Activated T-cell treated with anti-CD3 and anti-CD28 coated beads, Interleukin-2, amount 50 U/mL, for 48 hours (primary cell): ENCODE data around the gene PGC.

Experiments used
- DNase-seq, 2 experiments: peaks; one replicate each; pipeline ENCODE4 v3.0.0-alpha.2; 2020

Gene PGC

DNA sequence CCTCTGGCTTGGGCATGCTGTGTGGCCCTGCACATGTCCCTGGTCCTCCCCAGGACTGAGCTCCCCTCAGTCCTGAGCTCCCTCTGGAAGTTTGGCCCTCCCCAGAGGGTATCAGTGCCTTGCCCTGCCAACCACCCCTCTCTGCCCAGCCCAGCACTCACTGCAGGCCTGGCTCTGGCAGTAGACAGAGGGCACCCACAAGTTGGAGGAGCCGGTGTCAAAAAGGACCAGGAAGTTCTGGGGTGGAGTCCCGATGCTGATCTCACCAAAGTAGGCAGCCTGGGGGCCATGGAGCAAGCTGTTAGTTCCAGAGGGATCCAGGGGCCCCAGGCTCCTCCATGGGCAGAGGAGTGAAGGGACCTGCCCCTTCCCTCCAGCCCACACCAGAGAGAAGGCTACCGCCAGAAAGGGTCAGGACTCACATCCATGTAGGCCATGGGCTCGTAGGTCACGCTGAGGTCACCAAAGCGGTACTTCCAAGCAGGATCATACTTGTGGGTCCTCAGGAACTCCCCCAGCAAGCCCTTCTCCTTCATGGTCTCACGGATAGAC, 2.9 kb downstream of the PGC start:
- no peak for DNase-seq

DNA sequence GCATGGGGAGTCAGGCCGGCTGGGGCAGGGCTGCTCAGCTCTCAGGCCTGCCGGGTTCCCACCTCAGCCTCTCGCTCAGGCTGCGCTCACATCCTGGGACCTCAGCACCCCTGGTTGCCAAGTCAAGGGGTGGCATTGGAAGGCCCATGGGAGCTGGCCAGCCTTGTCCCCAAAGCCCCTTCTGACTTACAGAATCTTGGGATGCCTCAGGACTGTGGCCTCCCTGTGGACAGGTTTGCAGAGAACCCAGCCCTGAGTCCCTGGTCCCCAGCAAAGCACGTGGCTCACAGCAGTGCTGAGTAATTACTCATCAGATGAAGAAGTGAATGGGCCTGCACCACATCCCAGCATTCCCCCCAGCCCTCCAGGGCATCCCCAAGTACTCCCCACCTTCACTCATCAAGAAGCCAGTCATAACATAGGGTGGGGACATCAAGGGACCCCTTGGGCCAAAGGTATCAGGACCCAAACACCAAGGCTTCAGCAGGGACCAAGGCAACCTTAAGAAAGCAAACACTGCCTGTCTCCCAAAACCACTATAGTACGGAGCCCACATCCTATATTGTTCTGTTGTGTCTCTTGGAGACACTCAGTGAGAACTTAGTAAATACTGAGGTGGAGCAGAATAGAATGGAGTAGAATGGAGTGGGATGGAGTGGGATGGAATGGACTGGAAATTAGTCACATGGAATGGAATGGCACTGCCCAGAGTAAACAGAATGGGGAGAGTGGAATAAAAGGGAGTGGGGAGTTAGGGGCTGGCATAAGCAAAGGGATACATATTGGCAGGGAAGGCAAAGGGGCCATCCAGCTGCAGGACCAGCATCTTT, 3.6 kb downstream of the PGC start:
- DNase-seq: no peak

DNA sequence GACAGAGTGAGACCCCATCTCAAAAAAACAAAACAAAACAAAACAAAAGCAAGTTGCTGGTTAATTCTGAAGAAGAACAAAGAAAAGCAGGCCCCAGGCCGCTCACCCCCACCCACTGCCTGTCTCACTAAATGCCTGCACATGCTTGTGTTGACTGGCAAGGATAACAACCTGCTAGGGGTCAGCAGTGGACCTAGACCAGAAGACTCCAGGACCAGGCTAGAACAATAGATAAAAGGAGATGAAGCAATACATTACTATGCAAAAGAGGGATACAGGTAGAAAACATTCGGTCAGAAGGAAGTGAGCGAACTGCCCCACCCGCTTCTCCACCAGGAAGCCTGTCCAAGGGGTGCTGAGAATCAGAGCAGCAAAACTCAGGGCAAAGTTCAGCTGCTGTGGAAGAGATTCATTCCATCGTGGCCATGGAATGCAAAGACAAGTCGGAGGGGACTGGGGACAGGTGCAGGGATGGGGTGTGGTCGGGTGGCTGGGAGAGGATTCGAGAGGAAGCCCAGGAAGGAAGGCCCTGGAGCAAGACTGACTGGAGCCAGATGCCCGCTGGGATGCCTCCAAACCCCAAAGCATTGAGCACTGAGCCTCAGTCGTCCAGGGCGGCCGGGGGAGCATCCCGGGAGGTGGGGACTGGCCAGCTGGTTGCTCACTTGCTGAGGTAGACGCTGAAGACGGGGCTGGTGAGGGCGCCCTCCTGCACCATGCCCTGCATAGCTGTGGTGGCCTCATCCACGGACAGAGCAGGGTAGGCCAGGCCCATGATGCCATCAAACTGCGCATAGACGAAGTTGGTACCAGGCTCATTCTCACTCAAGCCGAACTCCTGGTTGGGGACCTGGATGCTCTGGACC, 5.3 kb downstream of the PGC start:
- DNase-seq: no peak

DNA sequence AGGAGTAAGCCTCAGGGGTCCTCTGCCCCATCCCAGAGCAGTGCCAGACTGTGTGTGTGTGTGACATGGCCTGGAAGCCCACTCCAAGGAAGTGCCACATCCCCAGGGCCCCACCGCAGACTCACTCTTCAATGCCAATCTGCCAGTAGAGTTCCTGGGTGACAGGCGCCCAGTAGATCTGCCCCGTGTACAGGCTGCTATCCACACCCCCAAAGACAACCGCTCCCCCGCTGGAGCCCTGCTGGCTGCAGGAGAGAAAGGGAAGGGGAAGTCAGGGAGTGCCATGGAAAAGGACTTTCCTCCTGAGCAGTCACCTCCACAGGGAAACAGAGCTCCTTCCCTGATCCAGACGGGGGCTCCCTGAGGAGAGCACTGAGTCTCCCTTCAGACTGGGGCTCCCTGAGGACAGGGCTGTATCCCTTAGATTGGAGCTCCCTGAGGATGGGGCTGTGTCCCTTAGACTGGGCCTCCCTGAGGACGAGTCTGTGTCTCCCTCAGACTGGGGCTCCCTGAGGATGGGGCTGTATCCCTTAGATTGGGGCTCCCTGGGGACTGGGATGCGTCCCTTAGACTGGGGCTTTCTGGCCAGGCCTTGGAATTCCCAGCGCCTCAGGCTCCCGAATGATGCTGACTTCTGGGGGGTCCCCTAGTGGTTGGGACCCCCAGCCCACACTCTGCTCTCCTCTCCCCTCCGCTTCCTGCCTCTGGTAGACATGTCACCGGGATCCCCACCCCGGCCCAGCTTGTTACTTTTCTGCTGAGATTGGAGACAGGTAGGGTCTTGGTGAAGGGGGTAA, 6.6 kb downstream of the PGC start:
- no peak for DNase-seq

DNA sequence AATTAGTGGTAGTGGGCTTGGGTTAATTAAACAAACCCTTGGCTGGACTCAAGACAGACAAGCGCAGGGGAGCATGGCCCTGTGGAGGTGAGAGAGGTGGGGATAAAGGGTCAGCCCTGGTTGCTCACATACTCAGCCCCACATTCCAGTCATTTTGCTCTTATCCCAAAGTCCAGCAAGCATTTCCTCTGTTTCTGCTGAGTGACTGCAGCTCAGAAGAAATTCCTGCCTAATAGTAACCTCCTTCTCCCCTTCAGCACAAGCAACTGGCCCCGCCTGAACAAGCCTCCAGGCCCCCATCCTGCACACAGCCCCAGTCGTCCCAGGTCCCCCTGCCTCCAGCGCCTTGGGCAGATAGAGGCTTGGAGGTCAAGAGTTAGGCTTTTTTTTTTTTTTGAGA, 8.2 kb downstream of the PGC start:
- DNase-seq: no peak

DNA sequence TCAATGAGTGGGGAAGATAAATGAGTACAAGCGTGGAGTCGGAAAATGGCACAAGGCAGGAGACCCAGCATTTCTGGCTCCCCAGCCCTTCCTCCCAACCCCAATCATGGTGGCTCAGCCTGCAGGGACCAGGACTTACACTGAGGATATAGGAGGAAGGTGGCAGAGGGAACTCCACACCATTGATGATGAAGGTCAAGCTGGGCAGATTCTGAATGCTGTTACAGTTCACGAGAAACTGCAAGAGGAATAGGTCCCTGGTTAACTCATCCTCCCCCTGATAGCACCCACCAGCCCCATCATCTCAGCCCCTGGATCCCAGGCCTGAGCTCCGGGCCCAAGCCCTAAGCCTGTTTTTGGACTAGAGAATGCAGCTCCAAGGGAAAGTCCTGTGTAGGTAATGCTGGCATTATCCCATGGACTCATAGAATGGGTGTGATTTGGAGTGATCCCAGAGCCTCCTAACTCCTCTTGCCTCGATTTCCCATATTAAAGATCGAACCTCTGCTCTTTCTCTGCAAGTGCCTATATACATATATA, 9.5 kb downstream of the PGC start:
- no peak for DNase-seq

DNA sequence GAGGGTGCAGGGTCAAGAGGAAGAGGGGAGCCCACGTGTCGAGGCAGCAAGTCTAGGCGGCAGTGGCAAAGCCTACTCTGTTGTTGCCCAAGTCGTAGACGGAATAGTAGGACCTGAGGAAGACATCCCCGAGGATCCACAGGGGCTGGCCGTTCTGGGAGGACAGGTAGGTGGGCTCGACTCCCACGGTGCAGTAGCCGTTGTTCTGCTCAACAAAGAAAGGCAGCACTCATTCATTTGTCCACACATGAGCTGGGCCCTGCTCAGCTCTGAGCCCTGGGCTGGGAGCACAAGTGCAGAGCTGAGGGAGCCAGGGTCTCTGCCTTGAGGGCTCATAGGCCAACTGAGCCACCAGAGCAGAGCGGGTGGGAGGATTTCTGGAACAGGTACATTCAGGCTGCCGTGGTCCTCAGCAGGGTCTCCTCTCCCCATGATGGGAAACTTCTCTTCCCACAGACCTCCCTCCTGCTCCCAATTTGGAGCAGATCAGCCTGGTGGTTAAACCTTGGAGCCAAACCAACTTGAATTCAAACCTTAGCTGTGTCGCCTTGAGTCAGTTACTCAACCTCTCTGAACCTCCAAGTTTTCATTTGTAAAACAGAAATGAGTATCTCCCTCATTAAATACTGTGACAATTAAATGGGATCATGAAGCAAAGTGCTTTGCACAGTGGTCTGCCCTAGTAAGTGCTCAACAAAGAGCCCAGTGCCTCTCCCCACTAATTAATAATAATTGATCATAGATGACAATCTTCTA, 10.2 kb downstream of the PGC start:
- no peak for DNase-seq

DNA sequence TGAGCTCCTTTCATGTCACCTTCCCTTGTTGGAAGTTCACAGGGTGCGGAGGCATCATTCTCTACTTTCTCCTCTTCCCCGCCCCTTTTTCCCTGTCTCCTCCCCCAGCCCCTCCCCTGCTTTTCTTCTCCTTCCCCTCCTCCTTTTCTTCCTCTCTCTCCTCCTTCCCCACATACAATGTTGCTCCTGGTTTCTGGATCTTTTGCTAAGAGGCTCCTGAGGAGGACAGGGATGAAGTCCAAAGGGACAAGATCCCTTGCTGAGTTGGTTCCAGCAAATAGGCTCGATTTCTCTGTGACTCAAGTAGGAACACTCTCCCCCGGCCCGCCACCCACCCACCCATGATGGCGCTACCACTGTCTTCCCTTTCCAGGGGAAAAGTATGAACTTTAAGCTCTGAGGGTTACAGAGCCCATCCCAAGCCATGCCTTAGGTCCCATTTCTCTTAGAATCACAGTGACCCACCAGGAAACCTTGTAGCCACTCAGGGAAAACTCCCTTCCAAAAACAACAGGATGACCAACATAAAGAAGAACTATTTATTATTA, 10.9 kb downstream of the PGC start:
- no peak for DNase-seq

DNA sequence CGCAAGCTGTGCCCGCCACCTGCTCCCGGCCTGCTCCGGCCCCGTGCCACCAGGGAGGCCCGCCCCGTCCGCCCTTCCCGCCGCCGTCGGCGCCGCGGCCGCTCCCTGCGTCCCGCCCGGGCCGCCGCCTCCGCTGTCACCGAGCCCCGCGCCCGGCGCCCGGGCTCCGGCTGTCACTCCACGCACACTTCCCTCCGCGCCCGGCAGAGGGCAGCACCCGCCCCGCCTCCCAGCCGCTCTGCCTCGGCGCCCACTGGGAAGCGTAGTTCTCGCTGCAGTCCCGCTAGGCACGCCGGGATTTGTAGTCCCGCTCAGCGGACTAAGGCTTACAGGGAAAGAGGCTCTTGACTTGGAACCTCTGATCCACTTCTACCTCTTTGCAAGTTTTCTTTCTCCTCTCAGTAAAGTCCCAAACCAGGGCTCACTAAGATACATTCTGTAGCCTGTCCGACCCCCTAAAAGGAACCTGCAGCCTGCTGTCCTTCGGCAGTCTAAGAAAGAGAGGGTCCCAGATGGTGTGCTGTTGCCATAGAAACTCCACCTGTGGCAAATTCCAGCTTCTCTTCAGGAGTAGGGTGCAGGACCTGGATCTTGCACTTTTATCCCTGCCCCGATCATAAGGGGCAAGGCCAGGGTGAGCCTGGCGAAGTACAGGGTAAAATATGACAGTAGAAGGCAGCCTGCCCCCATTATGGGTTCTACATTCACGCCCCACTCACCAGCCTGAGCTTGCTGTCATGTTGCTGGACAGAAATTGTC, 11.6 kb downstream of the PGC start, which contains the start of gene TFEB:
TSS of gene TFEB (minus strand) at position 182 of the 759 bp plus-strand sequence. CDS start 44,395 bp downstream, outside the sequence.
- peak; percentile 95 to 97 for DNase-seq

DNA sequence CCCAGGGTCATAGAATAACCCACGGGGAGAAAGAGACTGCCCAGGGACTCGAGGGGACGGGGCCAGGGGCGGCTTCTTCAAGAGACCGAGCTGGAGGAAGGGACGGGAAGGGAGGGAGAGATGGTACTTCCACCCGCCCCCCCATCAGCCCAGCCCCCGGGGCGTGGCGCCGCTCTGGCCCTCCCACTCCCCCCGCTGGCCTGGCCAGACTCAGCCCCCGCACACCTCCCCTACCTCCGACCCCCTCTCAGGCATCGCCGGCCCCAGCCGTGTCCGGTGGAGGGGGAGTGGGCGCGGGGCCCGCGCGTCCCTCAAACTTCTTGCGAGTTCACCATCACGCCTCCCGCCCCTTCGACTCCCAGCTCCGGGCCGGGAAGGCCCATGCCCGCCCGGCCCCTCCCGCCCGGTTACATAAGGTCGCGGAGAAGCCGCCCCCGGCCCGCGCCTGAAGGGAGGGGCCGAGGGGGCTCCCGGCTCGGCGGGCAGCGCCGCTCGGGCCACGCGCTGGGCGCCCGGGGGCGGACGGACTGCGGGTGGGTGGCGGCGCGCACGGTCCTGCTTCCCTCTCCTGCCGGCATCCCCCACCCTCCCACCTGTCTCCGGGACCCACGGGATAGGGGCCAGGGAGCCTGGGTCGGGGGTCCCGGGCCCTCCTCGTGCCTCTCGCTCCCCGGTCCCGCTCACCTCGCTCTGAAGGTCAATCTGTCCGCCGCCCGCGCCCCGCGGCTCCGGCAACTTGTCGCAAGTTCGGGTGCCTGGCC, 12.4 kb downstream of the PGC start:
- peak; percentile 74 to 80 for DNase-seq

DNA sequence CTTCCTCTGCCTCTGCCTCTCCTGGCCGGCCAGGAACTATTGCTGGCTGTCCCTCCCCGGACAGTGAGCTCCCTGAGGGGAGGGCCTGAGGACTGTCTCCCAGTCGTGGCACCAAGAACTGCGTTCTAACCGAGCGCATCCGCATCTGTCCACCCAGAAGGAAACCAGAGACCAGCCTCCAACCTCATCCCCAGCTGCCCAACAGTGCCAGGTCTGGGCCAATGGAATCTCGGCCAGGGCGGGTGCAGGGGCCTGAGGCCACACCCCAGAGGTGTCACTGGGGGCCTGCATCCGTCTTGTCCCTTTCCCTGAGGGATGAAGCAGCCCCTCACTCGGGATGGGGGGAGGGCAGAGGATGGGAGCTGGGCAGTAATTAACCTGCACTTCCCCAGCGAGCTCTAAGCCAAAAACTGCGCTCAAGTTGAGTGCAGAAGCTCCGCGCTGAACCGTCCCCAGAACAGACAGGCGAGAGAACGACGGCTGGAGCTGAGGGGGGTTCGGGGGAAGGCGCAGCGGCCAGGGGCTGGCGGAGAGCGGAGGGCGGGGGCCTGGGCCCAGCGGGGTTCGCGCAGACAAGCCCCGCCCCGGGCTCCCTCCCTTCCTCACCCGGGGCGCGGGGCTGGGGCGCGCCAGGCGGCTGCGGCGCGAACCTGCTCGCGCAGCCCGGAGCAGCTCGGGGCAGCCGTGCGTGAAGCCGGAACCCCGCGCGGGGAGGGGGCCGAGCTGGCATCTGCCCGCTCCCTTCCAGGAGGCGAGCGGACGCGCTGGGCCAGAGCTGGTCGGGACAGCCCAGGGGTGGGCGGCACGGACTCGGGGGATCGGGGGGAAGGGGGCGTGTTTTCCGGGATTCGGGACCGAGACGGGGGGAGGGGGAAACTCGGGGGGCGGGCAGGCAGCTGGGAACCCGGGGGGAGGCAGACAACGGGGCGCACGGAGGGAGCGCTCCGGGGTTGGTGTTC, 13.2 kb downstream of the PGC start:
- DNase-seq: peak; percentile 61 to 74

DNA sequence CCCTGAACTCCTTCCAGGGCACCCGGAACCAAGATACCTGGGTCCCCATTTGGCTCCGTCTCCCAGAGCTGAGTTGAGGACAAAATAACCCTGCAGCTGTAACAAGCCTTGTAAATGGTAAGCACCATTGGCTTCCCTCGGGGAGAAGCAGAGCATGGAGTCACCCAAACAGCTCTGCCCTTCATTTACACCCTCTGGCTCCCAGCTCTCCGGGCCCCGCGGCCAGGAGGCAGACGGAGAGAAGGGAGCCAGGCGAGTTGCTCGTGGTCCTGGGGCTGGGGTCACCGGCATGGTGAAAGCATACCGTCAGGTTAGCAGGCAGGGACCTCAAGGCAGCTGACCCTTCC, 13.9 kb downstream of the PGC start:
- DNase-seq: no peak

DNA sequence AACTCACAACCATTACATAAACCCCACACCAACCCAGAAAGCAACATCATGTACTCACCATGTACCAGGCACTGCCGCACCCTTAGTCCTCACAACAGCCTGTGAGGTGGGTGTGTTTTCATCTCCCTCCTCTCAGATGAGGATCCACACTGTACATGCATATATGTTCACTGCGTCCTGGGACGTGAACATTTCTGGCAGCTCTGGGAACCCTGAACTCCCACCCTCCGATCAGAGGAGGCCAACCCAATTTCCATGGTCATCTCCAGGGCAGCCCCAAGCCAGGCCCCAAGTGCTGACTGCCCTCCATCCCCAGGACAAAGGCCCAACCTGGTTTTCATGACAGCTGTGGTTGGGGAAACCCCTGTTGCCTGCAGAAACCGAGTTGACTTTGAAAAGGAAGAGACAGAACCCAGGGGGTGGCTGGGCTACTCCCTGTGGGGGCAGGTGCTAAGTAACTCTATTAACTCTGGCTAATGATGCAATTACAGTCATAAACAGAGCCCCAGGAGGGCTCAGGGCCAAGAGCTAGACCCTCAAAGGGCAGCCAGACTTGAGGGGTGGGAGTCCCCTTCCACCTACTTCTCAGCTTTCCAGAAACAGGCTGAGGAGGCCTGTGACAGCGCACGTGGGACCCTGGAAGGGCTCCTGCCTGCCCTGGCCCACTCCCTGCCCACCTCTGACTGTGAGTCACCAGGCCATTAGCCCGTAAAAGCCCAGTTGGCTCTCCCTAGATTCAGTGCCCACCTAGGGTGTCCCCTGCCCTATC, 14.4 kb downstream of the PGC start:
- DNase-seq: peak; percentile 56 to 63

DNA sequence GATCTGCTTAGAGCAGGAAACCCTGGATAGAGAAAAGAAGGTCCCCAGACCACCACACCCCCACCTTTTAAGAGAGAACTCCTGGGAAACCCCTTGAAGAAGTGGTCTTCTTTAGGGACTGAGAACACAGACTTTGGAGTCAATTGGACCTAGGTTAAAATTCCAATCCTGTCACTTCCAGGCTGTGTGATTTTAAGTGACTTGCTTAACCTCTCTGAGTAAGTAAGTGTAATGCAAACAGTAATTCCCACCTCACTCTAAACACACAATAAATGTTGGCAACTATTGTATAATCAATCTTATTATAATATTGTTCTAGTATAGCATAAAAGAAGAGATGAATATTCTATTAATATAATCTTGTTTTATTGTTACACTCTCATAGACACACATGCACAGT, 15.0 kb downstream of the PGC start:
- DNase-seq: no peak

DNA sequence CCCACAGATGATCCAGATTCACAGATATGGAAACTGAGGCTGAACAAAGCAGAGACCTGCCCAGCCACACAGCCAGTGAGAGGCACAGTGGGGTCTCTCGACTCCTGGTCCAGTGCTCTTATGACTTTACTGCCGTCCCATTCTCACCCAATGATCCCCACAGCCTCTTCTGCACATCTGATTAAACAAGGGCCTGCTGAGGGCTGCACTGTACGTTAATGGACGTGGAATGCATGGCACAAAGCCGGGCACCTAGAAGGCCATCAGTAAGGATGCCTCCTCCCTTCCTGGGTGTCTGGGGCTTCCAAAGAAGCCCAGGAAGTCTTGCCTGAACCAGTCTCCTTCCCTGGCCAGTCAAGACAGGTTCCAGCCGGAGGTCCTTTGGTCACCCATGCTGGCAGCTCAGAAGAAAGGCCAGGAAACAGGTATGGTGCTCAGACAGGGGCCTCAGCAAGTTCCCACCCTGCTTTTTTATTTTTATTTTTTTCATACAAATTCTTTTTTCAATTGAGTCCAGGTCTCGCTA, 15.6 kb downstream of the PGC start:
- no peak for DNase-seq

DNA sequence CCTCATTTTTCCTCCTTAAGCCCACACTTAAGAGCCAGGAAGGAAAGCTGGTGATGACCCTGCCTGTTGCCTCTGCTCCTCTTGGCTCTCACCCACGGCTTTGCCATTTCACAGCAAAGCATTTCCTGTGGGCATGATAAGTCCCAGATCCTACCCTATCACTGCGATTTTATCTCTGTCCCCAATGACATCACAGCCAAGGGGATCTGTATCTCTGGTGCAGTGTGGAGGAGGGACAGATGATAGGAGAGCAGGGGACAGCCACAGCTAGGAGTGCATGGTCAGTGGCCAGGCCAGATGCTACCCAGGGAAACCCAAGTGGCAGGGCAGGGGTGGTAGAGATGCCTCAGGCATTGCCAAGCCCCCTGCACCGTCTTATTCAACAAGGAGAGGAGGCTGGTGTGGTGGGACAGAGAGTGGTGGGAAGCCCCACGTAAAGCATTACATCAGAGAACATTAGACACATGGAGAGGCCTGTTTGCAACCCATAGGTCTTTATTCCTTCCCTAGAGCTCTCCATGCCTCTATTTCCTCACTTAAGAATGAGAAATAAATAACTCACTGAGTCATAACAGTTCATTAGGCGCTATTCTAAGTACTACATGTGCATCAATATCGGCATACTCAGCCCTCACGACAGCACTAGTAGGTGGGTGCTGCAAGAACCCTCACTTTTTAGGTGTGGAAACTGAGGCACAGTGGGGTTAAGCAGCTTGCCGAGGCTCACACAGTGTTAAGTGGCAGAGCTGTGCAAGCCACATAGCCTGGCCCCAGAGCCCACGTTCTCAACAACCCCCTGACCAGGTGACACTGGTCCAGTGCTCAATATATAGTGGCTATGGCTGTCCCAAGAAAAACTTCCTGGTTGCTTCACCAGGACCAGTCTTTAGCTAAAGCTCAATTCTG, 16.4 kb downstream of the PGC start:
- DNase-seq: no peak

DNA sequence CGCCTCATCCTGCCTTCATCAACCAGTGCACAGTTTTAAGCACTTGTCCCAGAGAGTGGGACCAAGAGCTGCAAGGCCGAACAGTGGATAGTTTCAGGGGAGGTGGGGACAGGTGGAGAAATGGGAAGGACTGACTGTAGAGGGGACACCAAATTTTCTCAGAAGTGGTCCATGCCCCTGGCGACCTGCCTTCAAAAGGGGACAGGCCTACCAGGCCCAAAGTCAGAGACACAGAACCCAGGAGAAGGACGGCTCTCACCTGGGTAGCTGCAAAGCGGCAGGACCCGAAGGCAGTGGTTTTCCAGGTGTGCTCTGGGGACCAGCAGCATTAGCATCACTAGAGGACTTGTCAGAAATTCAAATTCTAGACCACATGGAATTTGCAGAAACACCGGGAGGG, 17.6 kb downstream of the PGC start:
- DNase-seq: no peak
